NCI-H1436 (cell line): ENCODE results near the gene UNKL.

Experiments
- DNase-seq: peaks from one replicate; lab custom pipeline; 2025; lab: John Stamatoyannopoulos, UW

Gene UNKL

GRCh38 chr16:1351215-1351581 is 63.3 kb downstream of the UNKL start:
- no peak for DNase-seq

DNA sequence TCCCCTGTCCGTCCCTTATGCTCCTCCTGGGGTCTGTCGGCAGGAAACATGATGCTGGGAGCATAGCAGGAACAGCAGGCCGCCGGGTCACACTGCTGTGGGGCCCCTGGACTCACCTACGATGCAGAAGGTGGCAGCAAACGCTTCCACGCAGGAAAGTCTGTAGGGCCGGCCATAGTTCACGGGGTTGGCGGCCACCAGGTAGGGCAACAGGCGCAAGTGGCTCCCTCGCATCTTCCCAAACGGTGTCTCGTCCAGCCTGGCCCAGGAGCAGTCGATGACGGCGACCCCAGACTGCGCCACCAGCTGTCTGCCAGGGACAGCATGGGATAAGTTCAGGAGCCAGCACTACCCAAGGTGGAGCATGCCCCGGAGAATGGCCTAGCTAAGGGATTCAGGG is 63.8 kb downstream of the UNKL start:
- DNase-seq: no peak

GRCh38 chr16:1349951-1350350 is 64.6 kb downstream of the UNKL start:
- no peak for DNase-seq

GRCh38 chr16:1349351-1349750 is 65.2 kb downstream of the UNKL start:
- DNase-seq: no peak

DNA sequence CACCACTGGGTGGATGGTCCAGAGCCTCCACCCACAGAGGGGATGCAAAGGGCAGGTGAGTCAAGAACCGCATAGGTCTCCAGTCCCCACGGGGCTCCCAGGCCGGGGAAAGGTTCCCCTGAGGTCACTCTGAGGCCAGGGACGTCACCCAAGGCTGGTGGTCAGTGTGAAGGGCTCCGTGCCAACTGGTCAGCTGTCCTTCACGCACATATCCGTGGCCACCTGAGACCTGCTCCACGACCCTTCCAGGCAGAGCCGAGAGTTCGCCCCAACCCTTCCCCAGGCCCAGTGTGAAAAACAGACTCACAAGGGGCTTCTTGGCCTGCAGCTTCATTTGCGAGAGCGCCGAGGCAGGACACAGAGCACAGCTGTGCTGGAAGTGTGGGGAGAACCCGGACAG is 65.6 kb downstream of the UNKL start:
- DNase-seq: no peak

GRCh38 chr16:1348441-1348840 is 66.1 kb downstream of the UNKL start:
- DNase-seq: no peak

DNA sequence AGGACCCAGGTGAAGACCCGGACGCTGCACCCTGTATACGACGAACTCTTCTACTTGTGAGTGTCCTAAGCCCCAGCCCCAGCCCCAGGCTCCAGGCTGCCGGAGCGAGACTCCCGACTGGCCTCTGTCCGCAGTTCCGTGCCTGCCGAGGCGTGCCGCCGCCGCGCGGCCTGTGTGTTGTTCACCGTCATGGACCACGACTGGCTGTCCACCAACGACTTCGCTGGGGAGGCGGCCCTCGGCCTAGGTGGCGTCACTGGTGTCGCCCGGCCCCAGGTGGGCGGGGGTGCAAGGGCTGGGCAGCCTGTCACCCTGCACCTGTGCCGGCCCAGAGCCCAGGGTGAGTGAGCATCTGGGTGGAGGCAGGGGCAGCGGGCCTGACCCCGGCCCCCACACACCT is 66.5 kb downstream of the UNKL start:
- no peak for DNase-seq

DNA sequence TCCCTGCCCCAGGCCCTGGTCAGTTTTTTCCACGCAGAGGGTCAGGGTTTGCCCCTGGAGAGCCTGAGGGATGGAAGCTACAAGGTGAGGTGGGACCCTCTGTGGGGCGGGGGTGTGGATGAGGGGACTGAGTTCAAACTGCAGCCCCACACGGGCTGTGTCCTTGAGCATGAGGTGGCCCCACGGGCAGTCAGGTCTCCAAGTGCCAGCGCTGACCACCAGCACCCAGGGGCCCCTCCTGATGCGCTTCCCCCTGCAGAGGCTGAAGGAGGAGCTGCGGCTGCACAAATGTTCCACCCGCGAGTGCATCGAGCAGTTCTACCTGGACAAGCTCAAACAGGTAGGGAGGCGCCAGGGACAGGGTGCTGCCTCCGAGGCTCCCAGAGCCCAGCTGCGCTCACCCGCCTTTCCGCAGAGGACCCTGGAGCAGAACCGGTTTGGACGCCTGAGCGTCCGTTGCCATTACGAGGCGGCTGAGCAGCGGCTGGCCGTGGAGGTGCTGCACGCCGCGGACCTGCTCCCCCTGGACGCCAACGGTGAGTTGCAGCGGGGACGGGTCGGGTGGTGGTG is 67.1 kb downstream of the UNKL start:
- DNase-seq: no peak

DNA sequence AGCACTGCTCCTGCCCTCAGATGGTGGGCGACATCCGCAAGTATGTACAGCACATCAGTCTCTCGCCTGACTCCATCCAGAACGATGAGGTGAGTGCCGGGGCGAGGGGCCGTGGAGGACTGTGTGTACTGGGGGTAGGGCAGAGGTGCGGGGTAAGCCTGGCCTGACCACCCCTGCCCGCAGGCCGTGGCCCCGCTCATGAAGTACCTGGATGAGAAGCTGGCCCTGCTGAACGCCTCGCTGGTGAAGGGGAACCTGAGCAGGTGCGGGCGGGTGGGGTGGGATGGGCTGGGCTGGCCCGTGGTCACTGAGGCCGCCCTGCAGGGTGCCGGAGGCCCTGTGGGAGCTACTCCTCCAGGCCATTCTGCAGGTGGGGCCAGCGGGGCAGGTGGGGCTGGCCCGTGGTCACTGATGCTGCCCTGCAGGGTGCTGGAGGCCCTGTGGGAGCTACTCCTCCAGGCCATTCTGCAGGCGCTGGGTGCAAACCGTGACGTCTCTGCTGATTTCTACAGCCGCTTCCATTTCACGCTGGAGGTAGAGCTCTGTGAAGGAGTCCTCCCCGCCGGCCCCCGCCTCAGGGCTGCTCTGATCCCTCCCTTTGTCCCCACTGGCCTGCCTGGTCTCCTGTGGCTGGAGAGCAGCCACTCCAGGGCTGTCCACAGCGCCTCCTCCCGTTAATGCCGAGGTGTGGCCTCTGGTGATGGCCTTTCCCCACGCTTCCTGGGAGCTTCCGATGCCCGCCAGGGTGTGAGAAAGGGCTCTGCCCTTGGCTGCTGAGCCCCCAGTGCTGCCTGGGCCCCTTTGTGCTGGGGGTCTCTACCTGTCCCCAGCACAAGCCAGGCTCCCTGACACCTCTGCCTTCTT is 67.8 kb downstream of the UNKL start:
- no peak for DNase-seq

DNA sequence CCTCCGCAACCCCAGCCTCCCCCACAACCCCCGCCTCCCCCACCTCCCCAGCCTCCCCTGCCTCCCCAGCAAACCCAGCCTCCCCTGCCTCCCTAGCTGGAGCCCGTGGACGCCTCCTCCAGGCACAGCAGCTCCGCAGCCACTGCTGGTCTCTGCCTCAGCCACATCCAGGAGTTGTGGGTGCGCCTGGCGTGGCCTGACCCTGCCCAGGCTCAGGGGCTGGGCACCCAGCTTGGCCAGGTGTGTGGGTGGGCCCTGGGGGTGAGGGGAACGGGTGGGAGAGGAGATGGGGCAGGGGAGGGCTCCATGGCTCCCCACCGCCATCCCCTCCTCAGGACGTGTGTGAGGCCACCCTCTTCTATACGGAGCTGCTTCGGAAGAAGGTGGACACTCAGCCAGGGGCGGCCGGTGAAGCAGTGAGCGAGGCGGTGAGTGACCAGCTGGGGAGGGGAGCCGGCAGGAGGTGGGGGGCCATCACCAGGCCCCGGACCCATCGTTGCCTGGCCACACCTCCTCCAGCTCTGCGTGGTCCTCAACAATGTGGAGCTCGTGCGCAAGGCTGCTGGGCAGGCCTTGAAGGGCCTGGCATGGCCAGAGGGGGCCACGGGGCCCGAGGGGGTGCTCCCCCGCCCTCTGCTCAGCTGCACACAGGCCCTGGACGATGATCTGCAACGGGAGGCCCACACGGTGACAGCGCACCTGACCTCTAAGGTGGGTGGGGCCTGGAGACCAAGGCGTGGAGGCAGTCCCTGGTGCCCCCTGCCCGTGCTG is 68.7 kb downstream of the UNKL start:
- DNase-seq: no peak

- no peak for DNase-seq
Measured at GRCh38 chr16:1345087-1345486, 69.4 kb downstream of the UNKL start.

GRCh38 chr16:1344499-1344898 is 70.0 kb downstream of the UNKL start:
- no peak for DNase-seq

DNA sequence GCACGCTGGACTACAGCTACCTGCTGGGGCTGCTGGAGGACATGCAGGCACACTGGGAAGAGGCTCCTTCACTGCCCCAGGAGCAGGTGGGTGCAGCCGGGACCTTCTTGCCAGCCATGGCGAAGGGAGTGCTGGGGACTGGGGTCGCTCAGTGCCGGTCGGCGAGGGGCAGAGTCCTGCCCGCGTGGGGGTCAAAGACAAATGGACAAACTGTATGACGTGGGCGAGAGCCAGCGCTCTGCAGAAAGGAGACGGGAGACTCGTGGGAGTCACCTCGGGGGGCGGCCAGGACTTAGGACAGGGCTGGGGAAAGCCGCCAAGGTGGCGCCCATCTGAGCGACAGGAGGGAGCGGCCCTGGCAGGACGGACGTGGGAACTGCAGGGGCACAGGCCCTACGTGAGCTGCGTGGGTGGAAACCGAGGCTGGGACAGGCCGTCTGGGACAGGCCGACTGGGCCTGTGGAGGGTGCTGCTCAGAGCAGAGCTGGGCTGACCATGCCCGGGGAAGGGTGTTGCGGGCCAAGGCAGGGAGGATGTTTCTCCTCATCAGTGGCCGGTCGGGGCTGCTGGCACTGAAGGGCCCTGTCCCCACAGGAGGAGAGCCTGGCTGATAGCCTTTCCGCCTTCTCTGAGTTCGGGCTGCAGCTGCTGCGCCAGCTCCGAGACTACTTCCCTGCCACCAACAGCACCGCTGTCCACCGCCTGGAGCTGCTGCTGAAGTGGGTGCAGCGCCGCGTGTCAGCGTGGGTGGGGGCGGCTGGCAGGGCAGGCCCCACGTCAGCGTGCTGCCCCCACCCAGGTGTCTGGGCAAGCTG is 70.9 kb downstream of the UNKL start:
- DNase-seq: no peak

DNA sequence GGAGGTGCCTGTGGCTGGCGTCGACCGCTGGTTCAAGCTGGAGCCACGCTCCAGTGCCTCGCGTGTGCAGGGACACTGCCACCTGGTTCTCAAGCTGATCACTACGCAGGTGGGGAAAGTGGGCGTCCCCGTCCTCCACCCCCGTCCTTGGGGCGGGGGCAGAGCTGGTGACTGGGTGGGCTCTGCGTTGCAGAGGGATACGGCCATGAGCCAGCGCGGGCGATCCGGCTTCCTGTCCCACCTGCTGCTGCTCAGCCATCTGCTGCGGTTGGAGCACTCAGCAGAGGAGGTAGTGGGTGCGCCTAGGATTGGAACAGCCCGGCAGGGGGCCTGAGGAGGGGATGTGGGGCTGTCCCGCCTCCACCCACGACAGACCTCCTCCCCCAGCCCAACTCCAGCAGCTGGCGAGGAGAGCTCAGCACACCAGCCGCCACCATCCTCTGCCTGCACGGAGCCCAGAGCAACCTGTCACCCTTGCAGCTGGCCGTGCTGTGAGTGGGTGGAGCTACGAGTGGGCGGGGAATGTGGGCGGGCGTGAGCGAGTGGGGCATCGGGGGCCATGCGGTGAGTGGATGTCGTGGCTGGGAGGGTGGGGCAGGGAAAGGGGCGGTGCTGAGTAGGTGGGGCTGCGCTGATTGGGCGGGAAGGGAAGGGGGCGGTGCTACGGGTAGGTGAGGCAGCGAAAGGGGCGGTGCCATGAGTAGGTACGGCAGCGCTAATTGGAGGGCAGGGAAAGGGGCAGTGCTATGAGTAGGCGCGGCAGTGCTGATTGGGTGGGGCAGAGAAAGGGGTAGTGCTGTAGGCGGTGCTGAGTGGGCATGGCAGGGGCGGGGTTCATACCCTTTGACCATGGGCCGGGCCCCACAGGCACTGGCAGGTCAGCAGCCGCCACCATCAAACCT is 71.7 kb downstream of the UNKL start:
- DNase-seq: peak; percentile 97

- no peak for DNase-seq
Measured at GRCh38 chr16:1341495-1342420, 72.7 kb downstream of the UNKL start.

- no peak for DNase-seq
Measured at GRCh38 chr16:1340730-1341494, 73.6 kb downstream of the UNKL start.

GRCh38 chr16:1338855-1339675 is 75.4 kb downstream of the UNKL start:
- no peak for DNase-seq

GRCh38 chr16:1338119-1338730 is 76.3 kb downstream of the UNKL start:
- DNase-seq: peak; percentile 28
